Type B pancreatic cell (in vitro differentiated cells): ENCODE measurements around the gene HOXA5. TPM values are rescaled to one million over a fixed set of nuclear protein-coding genes. Genes with fewer than 3 reads are reported as not detected.
A peak's percentile ranks its signal among the peaks of the same experiment; 100 is the strongest.

Experiments
- DNase-seq: peaks from one replicate; pipeline ENCODE4 v3.0.0; 2021; ENCODE audit warnings: mixed read lengths; ENCODE audit not compliant: unreplicated experiment; ENCODE audit errors: extremely low spot score
- H3K27ac Mint-ChIP-seq: 2 replicates; pipeline ENCODE4 v1.8.0; 2021; ENCODE audit warnings: mild to moderate bottlenecking, mixed read lengths
- H3K27me3 Mint-ChIP-seq: 2 replicates; pipeline ENCODE4 v1.8.0; 2021; ENCODE audit warnings: mixed read lengths
- H3K36me3 Mint-ChIP-seq: 2 replicates; pipeline ENCODE4 v1.8.0; 2021; ENCODE audit warnings: mixed read lengths
- H3K4me1 Mint-ChIP-seq: one replicate; pipeline ENCODE4 v1.8.0; 2021; ENCODE audit warnings: mixed read lengths; ENCODE audit not compliant: unreplicated experiment
- H3K4me3 Mint-ChIP-seq: 2 replicates; pipeline ENCODE4 v1.8.0; 2021; ENCODE audit warnings: mild to moderate bottlenecking, mixed read lengths
- H3K9me3 Mint-ChIP-seq: 2 replicates; pipeline ENCODE4 v1.8.0; 2021; ENCODE audit warnings: mixed read lengths
- total RNA-seq: library from RNA; stranded (reverse); gene quantifications from 2 replicates; pipeline ENCODE4 v1.2.1, GENCODE V29; 2021; ENCODE audit warnings: low replicate concordance
- TF ChIP-seq, protein P1 (sequence below): fragments of 200-600 bp; sonication (generic); conservative IDR thresholded peaks from 2 replicates; pipeline ENCODE4 v1.5.0; 2021; ENCODE audit warnings: antibody characterized with exemption, mild to moderate bottlenecking

HOXA5 gene
- total RNA-seq, 1 donor from 2014 or later: 77.7 TPM

DNA sequence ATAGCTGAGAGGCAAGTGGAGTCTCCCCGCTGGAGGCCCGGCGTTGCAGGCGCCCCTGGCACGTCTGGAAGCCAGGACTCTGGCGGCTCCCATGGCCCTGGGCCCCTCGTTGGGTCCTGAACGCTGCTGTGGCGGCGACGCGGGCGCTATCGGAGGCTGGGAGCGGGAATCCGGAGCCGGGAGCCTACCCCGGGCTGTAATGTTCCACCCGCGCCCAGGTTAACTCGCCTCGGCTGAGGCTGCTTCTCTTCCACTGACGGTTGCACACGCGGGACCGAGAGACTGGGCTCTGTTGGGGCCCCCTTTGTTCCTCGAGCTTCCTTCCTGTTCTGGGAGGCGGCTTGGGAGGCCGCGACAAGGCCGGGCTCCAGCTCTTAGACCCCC is 1.3 kb upstream of the HOXA5 start:
- peak overlapping the region; percentile 99 for H3K4me3 Mint-ChIP-seq
- DNase-seq: peak; percentile 73
- peaks cover 74% of the 10 kb centered on the region for H3K27me3 Mint-ChIP-seq
- H3K4me1 Mint-ChIP-seq: peaks cover 23% of the 10 kb centered on the region
- TF ChIP-seq, protein P1, sequence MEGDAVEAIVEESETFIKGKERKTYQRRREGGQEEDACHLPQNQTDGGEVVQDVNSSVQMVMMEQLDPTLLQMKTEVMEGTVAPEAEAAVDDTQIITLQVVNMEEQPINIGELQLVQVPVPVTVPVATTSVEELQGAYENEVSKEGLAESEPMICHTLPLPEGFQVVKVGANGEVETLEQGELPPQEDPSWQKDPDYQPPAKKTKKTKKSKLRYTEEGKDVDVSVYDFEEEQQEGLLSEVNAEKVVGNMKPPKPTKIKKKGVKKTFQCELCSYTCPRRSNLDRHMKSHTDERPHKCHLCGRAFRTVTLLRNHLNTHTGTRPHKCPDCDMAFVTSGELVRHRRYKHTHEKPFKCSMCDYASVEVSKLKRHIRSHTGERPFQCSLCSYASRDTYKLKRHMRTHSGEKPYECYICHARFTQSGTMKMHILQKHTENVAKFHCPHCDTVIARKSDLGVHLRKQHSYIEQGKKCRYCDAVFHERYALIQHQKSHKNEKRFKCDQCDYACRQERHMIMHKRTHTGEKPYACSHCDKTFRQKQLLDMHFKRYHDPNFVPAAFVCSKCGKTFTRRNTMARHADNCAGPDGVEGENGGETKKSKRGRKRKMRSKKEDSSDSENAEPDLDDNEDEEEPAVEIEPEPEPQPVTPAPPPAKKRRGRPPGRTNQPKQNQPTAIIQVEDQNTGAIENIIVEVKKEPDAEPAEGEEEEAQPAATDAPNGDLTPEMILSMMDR: no peak
- H3K9me3 Mint-ChIP-seq: no peaks in the 10 kb centered on the region
- peak overlapping the region; percentile 99 for H3K27ac Mint-ChIP-seq
- peaks cover 37% of the 10 kb centered on the region for H3K36me3 Mint-ChIP-seq

DNA sequence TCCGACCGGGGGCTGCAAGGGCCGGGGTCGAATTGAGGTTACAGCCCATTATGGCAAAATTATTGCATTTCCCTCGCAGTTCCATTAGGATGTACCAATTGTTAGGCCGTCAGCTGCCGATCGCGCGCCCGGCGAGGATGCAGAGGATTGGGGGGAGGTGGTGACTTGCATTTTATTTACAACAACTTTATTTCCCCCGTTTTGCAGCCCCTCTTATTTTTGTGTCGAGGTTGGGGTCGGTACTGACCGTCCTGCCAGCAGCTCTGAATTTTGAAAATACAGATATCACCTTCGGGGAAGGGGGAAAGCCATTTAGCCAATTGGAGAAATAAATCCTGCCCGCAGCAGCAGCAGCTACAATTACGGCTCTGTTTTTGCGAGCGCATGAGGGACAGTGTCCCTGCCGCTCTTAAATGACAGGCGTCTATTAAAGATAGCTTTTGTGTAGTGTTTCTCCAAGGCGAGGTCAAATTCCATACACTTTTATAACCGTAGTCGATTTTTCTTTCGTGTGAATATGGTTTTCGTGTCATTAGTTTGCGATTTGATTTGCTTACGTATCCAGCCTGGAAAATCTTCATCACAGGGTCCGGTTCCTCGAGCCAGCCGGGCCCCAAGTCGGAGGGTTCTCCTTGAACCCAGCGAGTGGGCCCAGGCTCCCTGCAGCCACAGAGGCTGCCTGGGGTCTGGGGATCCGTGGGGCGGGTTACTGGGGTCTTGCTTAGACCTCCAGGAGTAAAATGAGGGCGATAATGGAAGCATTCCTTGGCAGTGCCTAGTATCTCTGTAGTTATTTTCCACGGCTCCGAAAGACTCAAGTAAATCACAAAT is 684 bp upstream of the HOXA5 start:
- TF ChIP-seq, protein P1: peak; percentile 3
- H3K36me3 Mint-ChIP-seq: peaks cover 37% of the 10 kb centered on the region

DNA sequence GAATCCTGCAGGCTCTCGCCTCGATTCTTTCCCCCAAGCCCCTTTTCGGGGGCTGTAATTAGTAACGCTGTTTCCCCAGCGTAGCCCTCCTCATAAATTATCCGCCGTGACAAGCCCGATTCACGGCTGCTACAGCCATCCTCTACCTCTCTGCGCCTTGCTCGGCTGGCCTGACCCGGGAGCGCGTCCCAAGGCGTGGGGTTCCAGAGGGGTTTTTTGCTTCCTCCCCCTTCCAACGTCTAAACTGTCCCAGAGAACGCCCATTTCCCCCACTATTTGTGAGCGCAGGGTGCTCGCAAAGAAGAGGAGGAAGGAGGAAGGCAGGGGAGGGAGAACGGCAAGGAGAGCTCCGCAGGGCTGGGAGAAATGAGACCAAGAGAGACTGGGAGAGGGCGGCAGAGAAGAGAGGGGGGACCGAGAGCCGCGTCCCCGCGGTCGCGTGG is 880 bp downstream of the HOXA5 start:
- DNase-seq: peak; percentile 67
- Mint-ChIP-seq H3K4me3 (peak overlapping the region; percentile 99), H3K9me3 (no peaks in the 10 kb centered on the region), H3K4me1 (peaks cover 20% of the 10 kb centered on the region), H3K27me3 (peaks cover 71% of the 10 kb centered on the region), H3K36me3 (peaks cover 37% of the 10 kb centered on the region), H3K27ac (peak overlapping the region; percentile 99)
- TF ChIP-seq, protein P1: no peak

More for the DNA sequence above, 684 bp upstream of the HOXA5 start:
- Mint-ChIP-seq H3K4me1 (peaks cover 23% of the 10 kb centered on the region), H3K4me3 (peak overlapping the region; percentile 99), H3K27ac (peak overlapping the region; percentile 99), H3K9me3 (no peaks in the 10 kb centered on the region), H3K27me3 (peaks cover 73% of the 10 kb centered on the region)
- peak; percentile 69 for DNase-seq

DNA sequence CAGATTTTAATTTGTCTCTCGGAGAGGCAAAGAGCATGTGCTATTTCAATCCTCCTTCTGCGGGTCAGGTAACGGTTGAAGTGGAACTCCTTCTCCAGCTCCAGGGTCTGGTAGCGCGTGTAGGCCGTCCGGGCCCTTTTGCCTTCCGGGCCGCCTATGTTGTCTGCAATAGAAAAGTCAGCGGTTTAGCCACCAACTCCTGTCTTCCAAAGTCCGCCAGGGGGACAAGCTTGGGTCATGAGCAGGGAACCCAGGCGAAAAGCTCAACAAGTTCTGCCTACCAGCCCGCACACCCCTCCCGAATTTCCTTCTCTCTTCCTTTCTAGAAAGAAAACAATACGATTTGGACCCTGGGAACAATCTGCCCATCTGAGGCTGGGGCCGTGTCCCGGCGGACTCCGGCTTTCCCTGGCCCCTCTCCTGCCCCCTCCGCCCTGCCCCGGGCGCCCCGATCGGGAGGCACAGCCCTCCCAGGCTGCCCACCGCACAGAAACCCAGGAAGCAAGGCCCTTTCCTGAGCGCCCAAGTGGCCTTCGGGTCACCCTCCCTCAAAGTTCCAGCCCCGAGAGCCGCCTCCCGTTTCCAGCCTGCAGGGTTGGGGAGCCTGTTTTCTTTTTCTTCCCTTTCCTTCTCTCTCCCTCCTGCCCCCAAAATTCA is 1.4 kb downstream of the HOXA5 start:
- Mint-ChIP-seq H3K27me3 (peaks cover 66% of the 10 kb centered on the region), H3K4me3 (peak overlapping the region; percentile 99)
- no peak for DNase-seq

DNA sequence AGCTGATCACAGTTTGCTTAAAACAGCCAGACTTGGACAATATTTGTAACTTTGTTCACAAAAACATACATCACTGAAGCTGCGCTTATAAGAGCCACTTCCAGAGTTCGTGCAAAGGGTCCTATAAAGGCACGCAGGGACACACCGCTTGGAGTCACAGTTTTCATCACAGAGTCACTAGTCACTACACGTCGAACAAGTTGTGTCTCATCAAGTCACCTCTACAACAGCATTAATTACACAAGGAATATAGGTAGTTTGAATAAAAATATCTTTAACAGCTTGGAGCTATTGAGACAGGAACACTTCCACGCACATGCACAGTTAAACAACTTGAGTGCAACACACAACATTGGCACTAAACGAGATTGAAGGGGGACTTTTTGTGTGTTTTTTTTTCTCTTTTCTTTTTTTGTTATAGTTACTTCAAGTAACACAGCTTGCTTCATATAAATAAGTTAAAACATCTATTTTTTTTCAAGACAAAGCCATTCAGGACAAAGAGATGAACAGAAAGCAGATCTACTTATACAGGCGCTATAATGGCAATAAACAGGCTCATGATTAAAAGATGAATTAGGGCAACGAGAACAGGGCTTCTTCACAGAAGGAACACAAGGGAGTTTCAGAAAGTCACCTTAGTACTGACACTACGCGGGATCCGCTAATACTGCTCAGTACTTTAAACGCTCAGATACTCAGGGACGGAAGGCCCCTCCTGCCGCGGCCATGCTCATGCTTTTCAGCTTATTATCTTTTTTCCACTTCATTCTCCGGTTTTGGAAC is 2.2 kb downstream of the HOXA5 start:
- TF ChIP-seq, protein P1: no peak
- no peaks in the 10 kb centered on the region for H3K9me3 Mint-ChIP-seq
- H3K27me3 Mint-ChIP-seq: peaks cover 59% of the 10 kb centered on the region
- H3K4me3 Mint-ChIP-seq: peak overlapping the region; percentile 99
- H3K4me1 Mint-ChIP-seq: peaks cover 21% of the 10 kb centered on the region
- no peak for DNase-seq
- peak overlapping the region; percentile 99 for H3K27ac Mint-ChIP-seq
- H3K36me3 Mint-ChIP-seq: peaks cover 33% of the 10 kb centered on the region

More for the DNA sequence above, 1.4 kb downstream of the HOXA5 start:
- H3K36me3 Mint-ChIP-seq: peaks cover 37% of the 10 kb centered on the region
- peak overlapping the region; percentile 99 for H3K27ac Mint-ChIP-seq
- TF ChIP-seq, protein P1: peak; percentile 54
- no peaks in the 10 kb centered on the region for H3K9me3 Mint-ChIP-seq
- peaks cover 20% of the 10 kb centered on the region for H3K4me1 Mint-ChIP-seq
